T-helper 1 cell treated with Interleukin-12 subunit alpha and Interleukin-12 subunit beta and Interleukin-4 antibody, amounts not matched to agents 30 ng/mL and 1 ng/mL, for 36 hours (primary cell): ENCODE measurements around the gene SMAD3. TPM values are rescaled to one million over a fixed set of nuclear protein-coding genes. Genes with fewer than 3 reads are reported as not detected.
"Not testable (repeated sequence)": the region's sequence is repeated elsewhere in the genome, so short reads cannot be mapped to it uniquely, and the experiment has no call there.

Experiments used
- intact Hi-C: fragments of 100-400 bp; cut with micrococcal nuclease; formaldehyde crosslinking; loops from one replicate; pipeline ENCODE4 v1.15.1; 2024
- total RNA-seq: library from RNA; stranded (reverse); gene quantifications from 2 replicates; pipeline ENCODE4 v1.2.3, GENCODE V29; 2022

Gene SMAD3
- total RNA-seq, 1 donor from 2014 or later = 181 TPM

GRCh38 chr15:67138891-67139855 is 73.8 kb downstream of the SMAD3 start:
- intact Hi-C loops = loop anchor here (10.0 kb wide), 1 partner anchor 434 kb away; the partner anchor contains the start of gene SMAD6

DNA sequence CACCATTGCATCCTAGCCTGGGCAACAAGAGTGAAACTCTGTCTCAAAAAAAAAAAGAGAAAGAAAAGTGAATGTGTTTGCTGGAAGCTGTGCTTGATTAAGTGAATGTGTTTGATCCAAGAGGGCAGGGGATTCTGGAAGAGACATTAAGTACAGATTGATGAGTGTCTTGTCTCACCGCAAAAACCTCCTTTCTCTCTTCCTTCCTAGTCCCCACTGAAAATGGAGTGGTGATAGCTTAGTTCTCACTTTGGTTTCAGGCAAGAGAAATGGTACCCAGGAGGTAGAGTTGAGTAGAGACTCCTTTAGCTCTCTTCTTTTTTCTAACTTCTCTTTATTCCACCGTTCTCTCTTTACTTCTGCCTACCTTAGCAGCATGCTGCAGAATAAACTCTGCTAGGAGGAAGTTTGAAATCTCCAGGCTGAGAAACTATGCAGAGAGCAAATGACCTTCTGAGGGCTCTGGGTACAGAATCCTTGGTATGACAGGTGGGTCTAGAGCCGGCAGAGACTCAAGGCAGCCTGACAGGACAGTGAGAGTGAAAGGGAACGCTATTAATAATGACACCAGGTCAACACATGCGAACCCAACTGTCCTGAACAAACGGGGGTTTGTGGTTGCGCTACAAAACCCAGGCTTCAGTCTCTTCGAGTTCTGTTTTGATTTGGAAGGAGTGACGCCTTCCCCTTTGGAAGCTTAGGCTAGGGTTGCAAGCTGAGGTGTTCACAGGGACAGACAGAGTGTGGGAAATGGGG is 74.9 kb downstream of the SMAD3 start:
- intact Hi-C loops = no loop called here

DNA sequence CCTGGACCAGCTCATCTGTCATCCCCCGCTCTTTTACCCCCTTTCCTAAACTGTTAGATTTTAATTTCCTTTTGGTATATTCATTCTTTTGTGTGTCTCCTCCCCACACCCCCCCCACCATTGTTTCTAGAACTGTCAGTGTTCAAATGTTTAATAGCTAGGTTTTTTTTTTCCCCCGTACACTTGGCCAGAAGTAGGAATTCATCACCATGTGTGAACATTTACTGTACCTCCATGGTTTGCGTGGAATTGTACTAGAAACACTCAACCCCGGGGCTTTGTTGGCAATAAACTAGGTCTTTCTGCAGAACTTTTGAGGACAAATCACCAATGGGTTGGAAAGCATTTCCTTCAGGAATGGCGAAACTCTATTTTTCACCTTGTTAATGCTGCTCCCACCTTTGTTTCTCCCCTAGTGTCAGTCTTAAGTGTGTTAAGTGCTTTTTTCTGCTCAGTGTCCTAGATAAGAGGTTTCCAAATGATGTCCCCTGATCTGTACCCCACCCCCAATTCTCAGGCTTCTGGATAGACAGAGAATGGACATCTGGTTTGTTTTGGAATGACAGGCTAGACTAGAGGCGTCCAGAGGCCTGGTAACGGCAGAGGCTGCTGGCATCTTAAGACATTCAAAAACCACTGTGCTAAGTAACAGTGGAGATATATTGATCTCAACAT is 76.8 kb downstream of the SMAD3 start:
- intact Hi-C loops = no loop called here

- intact Hi-C loops = no loop called here
These were observed 77.3 kb downstream of the SMAD3 start for GRCh38 chr15:67142767-67143100.

DNA sequence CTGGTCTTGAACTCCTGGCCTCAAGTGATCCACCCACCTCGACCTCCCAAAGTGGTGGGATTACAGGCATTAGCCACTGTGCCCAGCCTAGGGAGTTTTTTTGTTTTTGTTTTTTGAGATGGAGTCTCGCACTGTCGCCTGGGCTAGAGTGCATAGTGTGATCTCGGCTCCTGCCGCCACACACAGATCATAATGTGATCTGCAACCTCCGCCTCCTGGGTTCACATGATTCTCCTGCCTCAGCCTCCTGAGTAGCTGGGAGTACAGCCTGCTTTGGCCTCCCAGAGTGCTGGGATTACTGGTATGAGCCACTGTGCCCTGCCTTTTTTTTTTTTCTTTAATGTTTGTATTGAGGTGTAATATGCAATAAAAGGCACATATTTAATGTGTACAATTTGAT is 78.2 kb downstream of the SMAD3 start:
- intact Hi-C loops = loop anchor here (1.0 kb wide), 2 partner anchors 9 to 22 kb away; no protein-coding TSS in a partner anchor

DNA sequence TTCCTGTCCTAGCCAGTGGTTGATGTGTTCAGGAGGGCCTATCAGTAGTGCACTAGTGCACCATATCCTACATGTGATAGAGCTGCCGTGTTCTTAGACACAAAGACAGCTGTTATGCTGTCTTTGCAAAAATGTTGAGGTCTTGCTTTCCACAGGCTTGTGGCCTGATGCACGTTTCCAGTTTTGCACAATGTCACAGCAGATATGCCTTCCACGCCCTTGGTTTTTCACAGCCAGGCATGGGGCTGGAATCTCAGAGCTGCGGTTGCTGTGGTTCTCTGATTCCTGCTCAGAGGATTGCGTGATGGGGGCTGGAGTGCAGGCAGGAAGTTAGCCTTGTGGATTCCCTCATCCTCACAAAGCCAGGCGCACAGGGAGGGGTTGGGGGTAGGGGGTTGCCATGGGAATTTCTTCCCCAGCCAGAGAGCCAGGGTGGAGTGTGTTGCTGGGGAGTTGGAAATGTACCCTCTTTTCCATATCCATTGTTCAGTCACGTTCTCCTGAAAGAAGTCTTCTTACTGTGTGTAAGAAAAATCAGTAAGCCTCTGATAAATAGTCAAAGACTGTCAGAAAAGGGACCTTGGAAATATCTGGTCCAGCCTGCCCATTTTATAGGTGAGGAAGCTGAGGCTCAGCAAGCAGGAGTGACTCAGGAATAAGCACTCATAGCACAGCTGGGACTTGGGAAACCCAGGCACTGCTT is 79.4 kb downstream of the SMAD3 start:
- intact Hi-C loops = loop anchor here (1.0 to 5.0 kb wide), 3 partner anchors 10 to 158 kb away; no protein-coding TSS in a partner anchor

DNA sequence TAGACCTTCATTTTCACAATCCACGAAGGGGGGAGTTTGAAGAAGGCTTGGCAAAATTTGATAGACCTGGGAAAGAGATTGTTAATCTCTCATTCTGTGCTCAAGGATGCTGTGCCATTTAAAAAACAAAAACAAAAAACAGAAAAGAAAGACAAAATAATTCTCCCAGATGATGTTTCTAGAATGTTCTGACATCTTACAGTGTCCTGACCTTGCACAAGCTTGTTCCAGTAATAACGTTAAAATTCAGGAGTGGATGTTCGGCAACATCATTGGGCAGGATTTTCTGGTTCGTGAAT is 79.9 kb downstream of the SMAD3 start:
- intact Hi-C loops = loop anchor here (5.0 kb wide), 1 partner anchor 157 kb away; no protein-coding TSS in a partner anchor

GRCh38 chr15:67145710-67146109 is 80.3 kb downstream of the SMAD3 start:
- intact Hi-C loops = loop anchor here (2.0 to 5.0 kb wide), 2 partner anchors 43 to 157 kb away; no protein-coding TSS in a partner anchor

- intact Hi-C loops = loop anchor here (2.0 to 5.0 kb wide), 2 partner anchors 43 to 156 kb away; no protein-coding TSS in a partner anchor
These were observed 80.8 kb downstream of the SMAD3 start for GRCh38 chr15:67146234-67146633.

DNA sequence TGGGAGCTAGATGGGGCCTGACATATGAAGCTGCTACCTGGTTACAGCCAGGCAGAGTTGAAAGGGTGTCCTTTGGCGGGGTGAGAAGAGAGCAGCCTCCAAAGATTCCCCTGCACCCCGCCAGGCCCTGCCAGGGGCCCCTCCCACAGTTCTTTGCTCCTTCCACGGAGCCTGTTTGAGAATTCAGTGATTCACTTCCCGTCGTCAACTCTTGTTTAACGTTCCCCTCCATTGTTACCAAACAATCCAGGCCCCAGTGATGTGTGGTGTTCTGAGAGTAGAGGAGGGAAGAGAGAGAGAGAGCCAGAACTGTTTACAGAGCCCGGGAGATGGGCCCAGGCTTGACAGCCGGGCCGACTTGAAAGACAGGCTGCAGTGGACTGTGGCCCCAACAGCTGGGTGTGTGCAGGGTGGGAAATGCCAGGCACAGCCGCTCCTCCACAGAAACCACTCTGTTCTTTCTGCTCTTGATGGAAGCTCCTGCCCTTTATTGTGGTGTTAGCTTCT is 81.5 kb downstream of the SMAD3 start:
- intact Hi-C loops = loop anchor here (2.0 to 5.0 kb wide), 2 partner anchors 44 to 155 kb away; no protein-coding TSS in a partner anchor

DNA sequence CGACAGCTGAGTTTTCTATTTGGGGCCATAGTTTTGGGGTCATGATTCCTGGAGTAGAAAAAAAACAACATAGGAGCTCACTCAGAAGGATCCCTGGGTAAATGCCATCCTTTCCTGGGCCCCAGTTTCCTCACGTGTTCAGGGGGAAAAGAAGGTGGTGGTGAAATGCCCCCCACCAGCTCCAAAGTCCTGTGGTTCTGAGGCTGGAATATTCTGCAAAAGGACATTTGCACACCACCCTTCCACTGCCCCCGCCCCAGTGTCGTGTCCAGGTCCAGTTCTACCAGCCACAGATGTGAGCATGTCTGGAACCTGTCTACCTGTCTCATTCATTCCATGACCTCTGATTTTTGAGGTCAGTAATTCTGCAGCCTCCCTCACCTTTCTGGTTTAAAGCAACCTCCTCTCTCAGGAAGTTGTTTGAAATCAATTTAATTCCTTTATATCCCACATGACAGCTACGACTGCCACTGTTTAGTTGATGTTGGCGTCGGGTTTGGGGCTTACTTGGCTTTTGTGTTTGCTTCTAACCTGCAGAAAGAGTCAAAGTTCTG is 82.1 kb downstream of the SMAD3 start:
- intact Hi-C loops = loop anchor here (2.0 to 5.0 kb wide), 2 partner anchors 45 to 155 kb away; no protein-coding TSS in a partner anchor

DNA sequence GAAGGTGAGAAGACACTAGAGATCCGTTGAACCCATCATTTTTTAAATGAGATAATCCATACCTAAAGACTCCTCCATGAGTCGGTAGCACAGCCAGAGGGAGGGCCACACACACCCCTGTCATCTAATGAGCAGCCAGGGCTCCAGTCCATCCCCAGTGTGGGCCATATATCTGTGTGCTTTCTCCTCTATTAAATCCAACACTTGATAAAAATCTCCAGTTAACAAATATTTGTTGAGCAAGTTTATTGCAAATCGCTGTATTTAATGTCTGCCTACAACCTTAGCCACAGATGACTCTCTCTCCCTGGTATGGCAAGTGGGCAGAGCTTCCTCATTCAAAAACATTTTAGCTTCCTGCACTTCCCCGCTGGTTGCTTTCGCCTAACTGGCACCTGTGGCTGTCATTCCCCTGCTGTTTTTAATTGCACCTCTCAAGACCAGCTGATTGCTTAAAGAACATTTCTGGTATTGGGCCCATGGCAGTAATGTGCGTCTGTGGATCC is 82.8 kb downstream of the SMAD3 start:
- intact Hi-C loops = loop anchor here (2.0 to 5.0 kb wide), 2 partner anchors 93 to 154 kb away; no protein-coding TSS in a partner anchor

GRCh38 chr15:67149068-67149772 is 83.8 kb downstream of the SMAD3 start:
- intact Hi-C loops = loop anchor here (2.0 to 5.0 kb wide), 2 partner anchors 92 to 153 kb away; no protein-coding TSS in a partner anchor

- intact Hi-C loops = loop anchor here (2.0 to 5.0 kb wide), 3 partner anchors 15 to 153 kb away; no protein-coding TSS in a partner anchor
These were observed 84.3 kb downstream of the SMAD3 start for GRCh38 chr15:67149773-67150022.

- intact Hi-C loops = loop anchor here (2.0 kb wide), 1 partner anchor 15 kb away; no protein-coding TSS in a partner anchor
These were observed 84.8 kb downstream of the SMAD3 start for GRCh38 chr15:67150023-67150860.

DNA sequence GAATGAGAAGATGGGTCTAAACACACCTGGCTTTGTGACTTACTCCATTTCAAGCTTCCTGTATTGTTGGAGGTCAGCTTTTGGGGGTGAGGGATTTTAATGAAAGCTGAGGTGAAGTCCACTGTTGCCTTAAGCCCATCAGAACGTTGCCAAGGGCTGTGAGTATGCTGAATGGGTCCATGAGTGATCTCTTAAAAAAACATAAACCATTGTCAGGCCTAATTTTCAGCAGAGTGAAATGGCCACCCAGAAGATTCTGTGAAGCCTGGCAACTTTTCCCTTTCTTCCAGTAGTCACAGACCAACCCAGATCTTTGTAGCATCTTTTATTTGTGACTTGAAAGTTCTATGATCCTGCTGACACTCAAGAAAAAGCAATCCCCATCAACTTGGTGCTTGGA is 87.0 kb downstream of the SMAD3 start:
- intact Hi-C loops = no loop called here

- intact Hi-C loops = not testable (repeated sequence)
These were observed 87.6 kb downstream of the SMAD3 start for GRCh38 chr15:67153044-67153443.

DNA sequence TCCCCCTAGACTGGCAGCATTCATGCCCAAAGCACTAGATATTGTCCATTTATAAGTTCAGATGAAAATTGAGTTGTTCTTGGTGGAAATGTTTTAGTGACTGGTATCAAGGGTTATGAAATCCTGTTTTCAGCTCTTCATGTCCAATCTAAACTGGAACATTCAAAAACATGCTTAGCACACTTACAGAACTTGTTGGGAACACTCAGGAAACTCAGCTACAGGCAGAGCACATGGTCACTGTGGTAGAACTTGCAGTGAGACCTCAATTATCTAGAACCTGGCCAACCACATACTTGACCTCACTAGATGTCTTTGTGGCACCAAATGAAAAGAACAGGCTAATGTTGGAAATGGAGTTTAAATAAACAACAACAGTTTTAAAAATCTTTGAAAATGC is 88.8 kb downstream of the SMAD3 start:
- intact Hi-C loops = no loop called here
